ENCODE results near the gene EMP3. TPM values are rescaled to one million over a fixed set of nuclear protein-coding genes. Genes with fewer than 3 reads are reported as not detected.

EMP3 gene
- total and polyA plus RNA-seq, 11 donors: 17.7 to 105 (median 60.5) TPM

- intact Hi-C loops (cut with DNase I): loop anchor here in 3 of 10 donors (5.0 kb wide), 1 partner anchor 41 kb away; a partner anchor contains a TSS
- peaks cover 0 to 18% (median 5%) of the 10 kb centered on the region in 12 donors for H3K4me1 ChIP-seq
- peaks cover 0 to 12% (median 3%) of the 10 kb centered on the region in 9 donors for H3K36me3 ChIP-seq
- 1 to 7% (median 2%) methylated on average over 4 to 10 of the region's 10 CpGs for WGBS, 4 donors
- ATAC-seq: peak; percentile 3 to 20 (median 16)
- peak overlapping the region; percentile 82 to 100 (median 95) for H3K27ac ChIP-seq
- TF ChIP-seq CTCF (IDR thresholded peaks at IDR 0.05) (no peak), POLR2A (IDR thresholded peaks at IDR 0.05) (no peak)
- H3K27me3 ChIP-seq: no peaks in the 10 kb centered on the region
- H3K9me3 ChIP-seq: no peaks in the 10 kb centered on the region
- DNase-seq: peak in 1 of 5 donors; percentile 67
- H3K4me3 ChIP-seq: peak overlapping the region; percentile 57 to 85 (median 68)
Observed at GRCh38 chr19:48363500-48363809, 38.1 kb downstream of the EMP3 start.

GRCh38 chr19:48363810-48364597, 38.7 kb downstream of the EMP3 start, which contains the start of the genes SYNGR4 and TMEM143:
SYNGR4 (plus strand) TSS chr19:48364367; CDS start chr19:48365843, 1,476 bp downstream.
TMEM143 (minus strand) TSS chr19:48363940; CDS start chr19:48363920, 20 bp downstream.
- Histone ChIP-seq H3K4me1 (peaks cover 0 to 18% (median 5%) of the 10 kb centered on the region in 12 donors), H3K27me3 (no peaks in the 10 kb centered on the region), H3K9me3 (no peaks in the 10 kb centered on the region), H3K4me3 (peak within 1 kb of the TSS; percentile 57 to 85 (median 68)), H3K27ac (peak within 1 kb of the TSS; percentile 82 to 100 (median 95)), H3K36me3 (peaks cover 0 to 8% (median 3%) of the 10 kb centered on the region in 9 donors)
- WGBS, 4 donors: 0 to 1% (median 1%) methylated on average over 48 to 59 of the region's 59 CpGs
- TF ChIP-seq POLR2A (IDR thresholded peaks at IDR 0.05): peak in 1 of 2 donors; percentile 59
- no peak for TF ChIP-seq CTCF (IDR thresholded peaks at IDR 0.05)
- intact Hi-C loops (cut with DNase I): loop anchor here in 3 of 10 donors (2.0 to 5.0 kb wide), 2 partner anchors 27 to 42 kb away; partner anchors contain the start of gene KDELR1 (in 1 of the 3)
- DNase-seq (peak; percentile 99 to 100 (median 99)), ATAC-seq (peak; percentile 95 to 97 (median 96))

- no peak for DNase-seq
- Histone ChIP-seq H3K27me3 (no peaks in the 10 kb centered on the region), H3K4me3 (peak overlapping the region in 9 of 12 donors; percentile 58 to 85 (median 70)), H3K4me1 (peaks cover 0 to 18% (median 5%) of the 10 kb centered on the region in 12 donors), H3K27ac (peak overlapping the region in 9 of 12 donors; percentile 26 to 100 (median 96)), H3K36me3 (peaks cover 0 to 5% (median 1%) of the 10 kb centered on the region in 9 donors), H3K9me3 (no peaks in the 10 kb centered on the region)
- intact Hi-C loops (cut with DNase I): loop anchor here in 3 of 10 donors (2.0 to 5.0 kb wide), 2 partner anchors 26 to 42 kb away; partner anchors contain the start of gene KDELR1 (in 1 of the 3)
- TF ChIP-seq POLR2A (IDR thresholded peaks at IDR 0.05) (no peak), CTCF (IDR thresholded peaks at IDR 0.05) (no peak)
- ATAC-seq: no peak
- 68 to 70% (median 69%) methylated on average over 10 of the region's 10 CpGs for WGBS, 4 donors
Observed at GRCh38 chr19:48364598-48365348, 39.4 kb downstream of the EMP3 start.

Data from heart left ventricle (tissue), 16 donors.